ENCODE measurements around the gene CEP70.
"Not testable (repeated sequence)": the region's sequence is repeated elsewhere in the genome, so short reads cannot be mapped to it uniquely, and the experiment has no call there.

The CEP70 gene

DNA sequence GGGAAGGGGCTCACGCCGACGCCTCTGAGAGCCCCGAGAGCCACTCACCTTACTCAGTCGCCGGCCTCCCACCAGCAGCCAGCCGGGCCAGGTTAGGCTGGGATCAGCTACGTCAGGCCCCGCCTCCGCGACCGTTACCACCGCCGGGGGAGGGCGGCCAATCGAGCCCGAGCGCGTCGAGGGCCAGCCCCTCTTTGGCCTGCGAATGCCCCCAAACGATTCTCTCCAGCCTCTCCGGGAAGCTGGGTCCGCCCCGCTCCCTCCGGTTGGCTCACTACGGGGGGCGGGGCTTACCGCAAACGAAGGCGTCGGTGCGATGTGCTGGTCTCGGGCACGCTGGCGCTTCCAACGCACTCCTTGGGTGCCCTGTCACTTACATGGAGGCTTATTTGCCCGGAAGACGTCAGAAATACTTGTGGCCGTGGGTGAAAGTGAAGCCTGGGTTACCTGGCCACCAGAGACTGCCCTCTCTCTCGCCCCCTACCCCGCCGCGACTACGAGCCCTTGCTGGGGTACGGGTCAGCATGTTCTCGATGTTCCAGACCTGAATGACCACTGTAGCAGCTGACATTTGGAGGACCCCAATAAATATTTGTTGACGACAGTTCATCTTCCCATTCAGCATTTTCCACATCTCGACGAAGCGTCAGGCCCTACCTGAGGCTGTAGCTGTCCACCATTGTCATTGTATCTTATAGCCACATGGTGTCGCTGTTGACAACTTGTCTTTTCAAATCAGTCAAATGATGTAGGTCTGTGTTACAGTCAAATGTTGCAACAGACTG is at the start of gene CEP70:
Gene CEP70, minus strand, starts transcription at position 111 of the 785 bp plus-strand sequence. CDS start 21,333 bp downstream, outside the sequence.
- DNase-seq: peak; percentile 86

GRCh38 chr3:138642927-138643253 is 48.8 kb upstream of the CEP70 start:
- no peak for DNase-seq

GRCh38 chr3:138642226-138642926 is 48.3 kb upstream of the CEP70 start:
- DNase-seq: no peak

DNA sequence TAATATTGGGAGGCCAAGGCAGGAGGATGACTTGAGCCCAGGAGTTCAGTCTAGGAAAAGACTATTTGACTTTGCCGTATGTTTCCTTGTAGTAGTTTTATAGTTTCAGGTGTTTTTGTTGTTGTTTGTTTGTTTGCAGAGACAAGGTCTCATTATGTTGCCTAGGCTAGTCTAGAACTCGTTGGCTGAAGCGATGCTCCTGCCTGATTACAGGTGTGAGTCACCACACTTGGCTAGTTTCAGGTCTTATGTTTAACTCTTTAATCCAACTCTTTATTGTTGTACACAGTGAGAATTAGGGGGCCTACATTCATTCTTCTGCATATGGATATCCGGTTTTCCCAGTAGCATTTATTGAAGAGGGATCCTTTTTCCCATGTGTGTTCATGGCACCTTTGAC is 46.5 kb upstream of the CEP70 start:
- DNase-seq: no peak

DNA sequence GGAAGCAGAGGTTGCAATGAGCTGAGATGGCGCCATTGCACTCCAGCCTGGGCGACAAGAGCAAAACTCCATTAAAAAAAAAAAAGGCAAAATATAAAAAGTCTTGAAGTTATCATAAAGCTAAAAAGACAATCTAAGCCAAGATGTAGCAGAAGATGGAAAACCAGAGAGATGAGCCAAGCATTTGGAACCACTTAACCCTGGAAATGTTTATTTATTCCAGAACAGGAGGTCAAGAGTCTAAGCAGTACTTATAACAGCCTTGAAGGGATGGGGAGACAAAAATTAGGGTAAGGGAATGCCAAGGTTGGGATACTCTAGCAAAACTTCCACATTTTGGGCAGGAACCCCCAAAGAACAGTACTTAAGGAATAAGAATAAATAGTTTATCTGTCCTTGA is 44.6 kb upstream of the CEP70 start:
- DNase-seq: no peak

DNA sequence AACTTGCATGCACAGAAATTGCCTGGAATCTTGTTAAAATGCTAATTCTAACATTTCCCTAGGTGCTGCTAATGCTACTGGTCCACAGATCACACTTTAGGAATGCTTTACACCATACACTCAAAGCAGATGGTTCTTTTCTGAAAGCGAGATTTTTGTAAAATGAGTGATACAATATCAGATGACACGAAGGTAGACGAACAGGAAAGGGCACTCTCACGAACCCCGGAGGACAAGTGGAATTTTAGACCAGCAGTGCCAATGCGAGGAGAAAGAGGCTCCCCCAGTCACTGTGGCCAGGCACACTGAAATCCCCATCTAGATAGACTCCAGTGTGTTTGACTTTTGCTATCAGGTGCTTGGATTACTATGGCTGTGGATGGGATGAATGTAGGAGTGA is 35.5 kb upstream of the CEP70 start:
- DNase-seq: no peak

GRCh38 chr3:138625707-138626365 is 31.8 kb upstream of the CEP70 start:
- DNase-seq: no peak

- DNase-seq: no peak
These were observed 30.5 kb upstream of the CEP70 start for GRCh38 chr3:138624518-138624917.

GRCh38 chr3:138620431-138620830 is 26.4 kb upstream of the CEP70 start:
- DNase-seq: no peak

- DNase-seq: no peak
These were observed 21.4 kb upstream of the CEP70 start for GRCh38 chr3:138615462-138615861.

- no peak for DNase-seq
These were observed 15.8 kb upstream of the CEP70 start for GRCh38 chr3:138609898-138610266.

DNA sequence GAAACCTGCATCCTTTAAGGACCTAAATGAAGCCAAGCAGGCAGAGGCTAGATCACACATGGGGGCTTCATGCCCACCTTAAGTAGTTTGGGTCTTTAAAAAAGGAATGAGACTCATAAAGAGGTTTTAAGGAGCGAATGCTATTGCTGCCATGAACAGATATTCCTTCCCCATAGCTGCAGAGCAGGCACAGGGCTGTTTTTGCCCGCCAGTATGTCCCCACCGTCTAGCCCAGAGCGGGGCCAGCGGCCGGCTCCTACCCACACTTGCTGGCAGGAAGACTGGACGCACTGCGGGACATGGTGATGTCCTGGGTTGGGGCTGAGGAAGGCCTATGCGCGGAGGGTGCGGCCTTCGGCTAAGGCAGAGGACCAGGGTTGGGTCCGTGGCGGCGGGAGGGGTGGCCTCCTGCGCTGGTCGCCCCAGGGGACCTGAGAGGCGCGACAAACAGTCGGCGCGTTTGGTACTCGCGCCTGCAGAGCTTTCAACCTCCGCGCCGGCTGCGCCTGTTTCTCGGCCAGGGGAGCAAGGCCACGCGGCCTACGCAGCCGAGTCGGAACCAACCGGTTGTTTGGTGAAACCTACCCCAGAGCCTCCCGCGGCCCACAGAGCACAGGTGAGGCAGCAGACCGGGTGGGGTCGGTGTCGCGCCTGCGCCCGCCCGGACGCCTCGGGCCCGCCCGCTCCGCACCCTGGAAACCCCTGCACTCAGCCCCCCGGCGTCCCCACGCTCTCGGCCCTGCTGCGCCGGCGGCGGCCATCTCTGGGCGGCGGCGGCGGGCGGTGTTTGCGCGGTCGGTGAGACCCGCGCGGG is 14.5 kb upstream of the CEP70 start, which contains the start of gene FAIM:
Gene FAIM, plus strand, starts transcription at position 450 of the 814 bp plus-strand sequence. CDS start 10,956 bp downstream, outside the sequence.
- peak; percentile 34 for DNase-seq

DNA sequence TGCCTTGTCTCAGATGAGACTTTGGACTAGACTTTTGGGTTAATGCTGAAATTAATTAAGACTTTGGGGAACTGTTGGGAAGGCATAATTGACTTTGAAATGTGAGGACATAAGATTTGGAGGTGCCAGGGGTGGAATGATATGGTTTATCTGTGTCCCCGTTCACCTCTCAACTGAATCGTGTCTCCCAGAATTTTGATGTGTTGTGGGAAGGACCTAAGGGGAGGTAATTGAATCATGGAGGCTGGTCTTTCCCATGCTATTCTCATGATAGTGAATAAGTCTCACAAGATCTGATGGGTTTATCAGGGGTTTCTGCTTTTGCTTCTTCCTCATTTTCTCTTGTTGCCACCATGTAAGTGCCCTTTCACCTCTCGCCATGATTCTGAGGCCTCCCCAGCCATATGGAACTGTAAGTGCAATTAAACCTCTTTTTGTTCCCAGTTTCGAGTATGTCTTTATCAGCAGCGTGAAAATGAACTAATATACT is 10.1 kb upstream of the CEP70 start:
- not testable (repeated sequence) for DNase-seq

DNA sequence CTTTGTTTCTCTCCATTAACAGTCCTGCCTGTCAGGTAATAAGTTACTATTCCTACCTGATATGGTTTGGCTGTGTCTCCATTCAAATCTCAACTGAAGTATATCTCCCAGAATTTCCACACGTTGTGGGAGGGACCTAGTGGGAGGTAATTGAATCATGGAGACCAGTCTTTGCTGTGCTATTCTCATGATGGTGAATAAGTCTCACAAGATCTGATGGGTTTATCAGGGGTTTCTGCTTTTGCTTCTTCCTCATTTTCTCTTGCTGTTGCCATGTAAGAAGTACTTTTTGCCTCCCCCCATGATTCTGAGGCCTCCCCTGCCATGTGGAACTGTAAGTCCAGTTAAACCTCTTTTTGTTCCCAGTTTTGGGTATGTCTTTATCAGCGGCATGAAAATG is 7.6 kb upstream of the CEP70 start:
- not testable (repeated sequence) for DNase-seq

DNA sequence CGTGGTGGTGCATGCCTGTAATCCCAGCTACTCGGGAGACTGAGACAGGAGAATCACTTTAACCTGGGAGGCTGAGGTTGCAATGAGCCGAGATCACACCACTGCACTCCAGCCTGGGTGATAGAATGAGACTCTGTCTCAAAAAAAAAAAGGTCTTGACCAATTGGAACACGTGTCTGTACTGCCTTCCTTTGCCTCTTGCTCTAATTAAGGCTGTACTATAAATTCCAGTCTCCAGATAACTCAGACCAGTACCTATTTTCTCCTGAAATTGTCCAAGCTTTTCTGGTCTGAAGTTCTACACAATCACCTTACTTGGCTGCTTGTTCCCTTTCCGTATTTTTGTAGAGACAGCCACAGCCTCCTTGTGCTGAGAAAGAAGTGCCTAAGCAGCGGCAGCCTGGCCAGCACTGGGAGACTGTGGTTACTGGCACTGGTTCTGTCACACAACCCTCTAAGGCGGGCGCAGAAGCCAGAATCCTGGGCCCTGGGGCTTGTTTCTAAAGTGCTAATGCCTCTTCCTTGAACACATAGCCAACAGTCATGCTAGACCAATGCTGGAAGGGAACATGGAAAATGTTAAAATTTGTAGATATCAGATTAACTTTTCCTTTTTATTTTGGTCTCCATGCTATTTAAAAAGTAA is 6.2 kb upstream of the CEP70 start:
- DNase-seq: no peak

DNA sequence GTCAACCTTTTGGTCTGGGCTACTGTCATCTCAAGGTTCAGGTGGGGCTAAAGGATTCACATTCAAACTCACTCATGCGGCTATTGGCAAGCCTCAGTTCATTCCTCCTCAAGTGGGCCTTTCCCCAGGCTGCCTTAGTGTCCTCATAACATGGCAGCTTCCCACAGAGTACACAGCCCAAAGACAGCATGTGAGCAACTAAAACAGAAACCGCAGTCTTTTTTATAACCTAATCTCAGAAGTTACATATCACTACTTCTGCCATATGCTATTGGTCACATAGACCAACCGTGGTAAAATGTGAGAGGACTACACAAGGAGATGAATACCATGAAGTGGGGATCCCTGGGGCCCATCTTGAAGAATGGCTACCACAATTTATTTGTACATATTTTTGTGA is 4.5 kb upstream of the CEP70 start:
- no peak for DNase-seq

GRCh38 chr3:138597186-138597976 is 3.3 kb upstream of the CEP70 start:
- DNase-seq: not testable (repeated sequence)

- no peak for DNase-seq
These were observed 1.0 kb upstream of the CEP70 start for GRCh38 chr3:138594935-138595610.

DNA sequence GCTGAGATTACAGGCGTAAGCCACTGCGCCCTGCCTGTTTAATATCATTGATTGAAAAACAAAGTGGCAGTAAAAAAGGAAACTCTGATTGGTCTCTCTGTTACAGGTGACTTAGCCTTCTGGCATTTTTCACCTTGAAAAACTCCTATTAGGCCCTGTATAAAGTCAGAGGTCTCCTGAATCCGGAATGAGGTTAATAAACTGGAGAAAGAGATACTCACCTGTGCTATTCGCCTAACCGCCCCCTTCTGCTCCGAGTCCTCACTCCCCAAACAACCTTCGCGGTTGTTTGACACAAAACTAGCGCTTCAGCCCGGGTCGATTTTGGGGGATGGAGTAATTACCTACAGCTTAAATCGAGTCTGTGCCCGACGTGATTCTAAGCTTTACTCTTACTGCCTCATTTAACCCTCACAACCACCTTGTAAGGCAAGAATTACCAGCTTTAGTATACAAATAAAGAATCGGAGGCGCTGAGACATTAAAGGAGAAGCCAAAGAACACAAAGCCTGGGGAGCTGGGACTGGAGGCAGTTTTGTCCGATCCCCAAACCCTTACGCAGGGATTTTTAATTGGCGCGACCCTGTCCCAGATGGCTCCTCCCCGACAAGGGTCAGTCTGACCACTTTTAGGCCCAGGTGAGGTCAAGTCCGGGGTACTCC is 441 bp downstream of the CEP70 start:
- no peak for DNase-seq

DNA sequence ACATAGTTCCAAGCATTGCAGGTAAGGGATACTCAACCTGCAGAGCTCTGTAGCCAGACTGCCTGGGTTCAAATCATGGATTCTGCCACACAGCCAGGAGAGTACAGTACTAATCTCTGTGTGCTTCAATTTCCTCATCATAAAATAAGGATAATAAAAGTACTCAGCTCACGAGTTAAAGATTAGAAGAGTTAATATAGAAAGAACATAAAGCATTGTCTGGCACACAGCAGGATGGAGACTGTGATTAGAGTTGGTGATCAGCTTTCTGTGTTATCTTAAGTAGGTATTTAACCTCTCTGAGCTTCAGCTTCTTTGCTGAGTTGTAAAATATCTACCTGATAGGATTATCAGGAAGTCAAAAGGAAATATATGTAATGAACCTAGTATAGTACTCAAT is 2.7 kb downstream of the CEP70 start:
- DNase-seq: no peak

Data from RPMI8226 (cell line).